HUES48 (cell line): Measurements from ENCODE around the gene RAB6A.
"Not testable (repeated sequence)": the region's sequence is repeated elsewhere in the genome, so short reads cannot be mapped to it uniquely, and the experiment has no call there.

ENCODE experiments used
- H3K27ac ChIP-seq: one replicate; pipeline ENCODE4 v1.7.0; 2013; ENCODE audit warnings: low read depth, low read length, inconsistent platforms
- H3K27me3 ChIP-seq: 2 replicates; pipeline ENCODE4 v1.6.1; 2013; ENCODE audit warnings: mild to moderate bottlenecking, low read length; ENCODE audit not compliant: control insufficient read depth, insufficient read depth
- H3K36me3 ChIP-seq: 2 replicates; pipeline ENCODE4 v1.6.1; 2013; ENCODE audit warnings: low read length; ENCODE audit not compliant: control insufficient read depth, insufficient read depth
- H3K4me1 ChIP-seq: 2 replicates; pipeline ENCODE4 v1.6.1; 2013; ENCODE audit warnings: mild to moderate bottlenecking, low read length; ENCODE audit not compliant: control insufficient read depth, insufficient read depth
- H3K4me3 ChIP-seq: 2 replicates; pipeline ENCODE4 v1.5.1; 2013; ENCODE audit warnings: mild to moderate bottlenecking, low read depth, low read length
- H3K9ac ChIP-seq: 2 replicates; pipeline ENCODE4 v1.6.1; 2013; ENCODE audit warnings: mild to moderate bottlenecking, low read depth, low read length, moderate library complexity
- H3K9me3 ChIP-seq: 2 replicates; pipeline ENCODE4 v1.6.1; 2013; ENCODE audit warnings: low read length; ENCODE audit not compliant: control insufficient read depth, insufficient read depth

The RAB6A gene

DNA sequence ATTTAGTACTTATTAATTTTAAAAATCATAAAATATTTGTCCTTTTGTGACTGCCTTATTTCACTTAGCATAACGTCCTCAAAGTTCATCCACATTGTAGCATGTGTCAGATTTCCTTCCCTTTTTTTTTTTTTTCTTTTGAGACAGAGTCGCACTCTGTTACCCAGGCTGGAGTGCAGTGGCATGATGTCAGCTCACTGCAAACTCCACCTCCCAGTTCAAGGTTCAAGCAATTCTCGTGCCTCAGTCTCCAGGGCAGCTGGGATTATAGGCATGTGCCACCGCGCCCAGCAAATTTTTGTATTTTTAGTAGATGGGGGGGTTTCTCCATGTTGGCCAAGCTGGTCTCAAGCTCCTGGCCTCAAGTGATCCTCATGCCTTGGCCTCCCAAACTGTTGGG lies 10.6 kb downstream of the RAB6A start:
- no peak overlapping the region for H3K27ac ChIP-seq
- H3K9me3 ChIP-seq: no peaks in the 10 kb centered on the region
- H3K4me1 ChIP-seq: no peaks in the 10 kb centered on the region
- H3K36me3 ChIP-seq: no peaks in the 10 kb centered on the region
- H3K27me3 ChIP-seq: no peaks in the 10 kb centered on the region
- no peak overlapping the region for H3K9ac ChIP-seq
- no peak overlapping the region for H3K4me3 ChIP-seq

DNA sequence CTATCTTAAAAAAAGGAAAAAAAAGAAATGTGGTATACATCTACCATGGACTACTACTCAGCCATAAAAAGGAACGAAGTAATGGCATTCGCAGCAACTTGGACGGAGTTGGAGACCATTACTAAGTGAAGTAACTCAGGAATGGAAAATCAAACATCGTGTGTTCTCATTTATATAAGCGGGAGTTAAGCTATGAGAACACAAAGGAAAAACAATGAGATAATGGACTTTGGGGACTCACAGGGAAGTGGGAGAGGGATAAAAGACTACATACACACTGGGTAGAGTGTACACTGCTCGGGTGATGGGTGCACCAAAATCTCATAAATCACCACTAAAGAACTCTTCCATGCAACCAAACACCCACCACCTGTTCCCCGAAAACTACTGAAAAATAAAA lies 11.8 kb downstream of the RAB6A start:
- Histone ChIP-seq H3K9ac (no peak overlapping the region), H3K27me3 (no peaks in the 10 kb centered on the region), H3K36me3 (no peaks in the 10 kb centered on the region), H3K27ac (no peak overlapping the region), H3K4me3 (no peak overlapping the region), H3K9me3 (no peaks in the 10 kb centered on the region), H3K4me1 (no peaks in the 10 kb centered on the region)

DNA sequence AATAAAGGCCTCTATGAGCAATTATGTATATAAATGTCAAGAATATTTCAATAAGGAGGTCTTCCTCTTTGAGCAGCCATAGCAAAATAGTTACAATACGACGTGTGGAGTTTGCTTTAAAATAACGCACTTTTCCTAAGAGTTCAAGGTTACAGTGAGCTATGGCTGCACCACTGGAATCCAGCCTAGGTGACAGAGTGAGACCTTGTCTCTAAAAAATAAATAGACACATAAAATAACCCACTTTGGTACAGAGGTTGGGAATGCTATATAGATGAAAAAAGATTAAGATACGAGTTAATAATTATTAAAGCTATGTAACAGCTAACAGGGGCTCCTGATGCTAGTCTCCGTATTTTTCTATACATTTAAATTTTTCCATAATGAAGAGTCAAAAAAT lies 12.6 kb downstream of the RAB6A start:
- Histone ChIP-seq H3K9ac (no peak overlapping the region), H3K4me3 (no peak overlapping the region), H3K27ac (no peak overlapping the region), H3K27me3 (no peaks in the 10 kb centered on the region), H3K9me3 (no peaks in the 10 kb centered on the region), H3K4me1 (no peaks in the 10 kb centered on the region), H3K36me3 (no peaks in the 10 kb centered on the region)

DNA sequence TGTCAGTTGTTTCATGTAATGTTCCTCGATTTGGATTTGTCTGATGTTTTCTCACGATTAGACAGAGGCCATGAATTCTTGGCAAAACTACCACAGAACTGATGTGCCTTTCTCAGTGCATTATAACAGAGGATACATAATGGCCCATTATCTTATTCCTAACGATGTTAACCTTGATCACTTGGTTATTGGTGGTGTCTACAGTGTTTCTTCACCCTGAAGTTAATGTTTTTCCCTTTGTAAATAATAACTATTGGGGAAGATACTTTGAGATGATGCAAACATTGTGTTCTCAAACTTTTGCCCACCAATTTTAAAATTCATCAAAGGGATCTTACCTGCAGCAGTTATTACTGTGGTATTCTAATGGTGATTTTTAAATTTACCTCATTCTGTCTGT lies 13.1 kb downstream of the RAB6A start:
- no peaks in the 10 kb centered on the region for H3K27me3 ChIP-seq
- no peaks in the 10 kb centered on the region for H3K4me1 ChIP-seq
- H3K4me3 ChIP-seq: no peak overlapping the region
- no peak overlapping the region for H3K27ac ChIP-seq
- no peaks in the 10 kb centered on the region for H3K36me3 ChIP-seq
- H3K9me3 ChIP-seq: no peaks in the 10 kb centered on the region
- no peak overlapping the region for H3K9ac ChIP-seq

DNA sequence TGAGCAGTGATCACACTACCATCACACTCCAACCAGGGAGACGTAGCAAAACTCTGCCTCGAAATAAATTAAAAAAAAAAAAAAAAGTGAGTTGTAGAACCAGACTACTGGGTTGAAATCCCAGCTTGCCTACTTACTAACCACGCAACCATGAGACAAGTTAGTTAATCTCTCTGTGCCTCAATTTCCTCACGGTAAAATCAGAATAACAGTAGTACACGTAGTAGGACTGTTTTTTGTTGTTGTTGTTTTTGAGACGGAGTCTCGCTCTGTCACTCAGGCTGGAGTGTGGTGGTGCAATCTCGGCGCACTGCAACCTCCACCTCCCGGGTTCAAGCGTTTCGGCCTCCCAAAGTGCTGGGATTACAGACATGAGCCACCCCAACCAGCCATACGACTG lies 14.2 kb downstream of the RAB6A start:
- Histone ChIP-seq H3K27me3 (no peaks in the 10 kb centered on the region), H3K4me1 (no peaks in the 10 kb centered on the region), H3K9me3 (no peaks in the 10 kb centered on the region), H3K4me3 (no peak overlapping the region), H3K27ac (no peak overlapping the region), H3K9ac (no peak overlapping the region), H3K36me3 (no peaks in the 10 kb centered on the region)

DNA sequence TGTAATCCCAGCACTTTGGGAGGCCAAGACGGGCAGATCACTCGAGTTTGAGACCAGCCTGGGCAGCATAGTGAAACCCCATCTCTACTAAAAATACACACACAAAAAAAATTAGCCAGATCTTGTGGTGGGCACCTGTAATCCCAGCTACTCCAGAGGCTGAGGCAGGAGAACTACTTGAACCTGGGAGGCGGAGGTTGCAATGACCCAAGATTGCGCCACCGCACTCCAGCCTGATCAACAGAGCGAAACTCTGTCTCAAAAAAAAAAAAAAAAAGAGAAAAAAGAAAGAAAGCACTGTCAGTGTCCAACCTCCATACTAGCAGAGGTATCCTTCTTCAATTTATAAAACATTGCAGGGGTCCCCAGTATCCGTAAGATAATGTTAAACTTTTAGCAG lies 17.8 kb downstream of the RAB6A start:
- Histone ChIP-seq H3K4me3 (no peak overlapping the region), H3K27me3 (no peaks in the 10 kb centered on the region), H3K36me3 (no peaks in the 10 kb centered on the region), H3K4me1 (no peaks in the 10 kb centered on the region; the same call in 1 of the 2 replicates), H3K9ac (no peak overlapping the region), H3K9me3 (no peaks in the 10 kb centered on the region), H3K27ac (no peak overlapping the region)

DNA sequence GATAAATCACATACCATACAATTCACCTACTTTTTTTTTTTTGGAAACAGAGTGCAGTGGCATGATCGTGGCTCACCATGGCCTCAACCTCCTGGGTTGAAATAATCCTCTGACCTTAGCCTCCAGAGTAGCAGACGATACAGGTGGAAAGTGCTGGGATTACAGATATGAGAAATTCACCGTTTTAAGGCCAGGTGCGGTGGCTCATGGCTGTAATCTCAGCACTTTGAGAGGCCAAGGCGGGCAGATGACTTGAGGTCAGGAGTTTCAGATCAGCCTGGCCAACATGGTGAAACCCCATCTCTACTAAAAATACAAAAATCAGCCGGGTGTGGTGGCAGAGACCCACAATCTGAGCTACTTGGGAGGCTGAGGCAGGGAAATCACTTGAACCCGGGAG lies 24.9 kb downstream of the RAB6A start:
- H3K4me3 ChIP-seq, H3K27ac ChIP-seq, H3K9me3 ChIP-seq, H3K4me1 ChIP-seq, H3K27me3 ChIP-seq, H3K36me3 ChIP-seq, H3K9ac ChIP-seq: not testable (repeated sequence)

DNA sequence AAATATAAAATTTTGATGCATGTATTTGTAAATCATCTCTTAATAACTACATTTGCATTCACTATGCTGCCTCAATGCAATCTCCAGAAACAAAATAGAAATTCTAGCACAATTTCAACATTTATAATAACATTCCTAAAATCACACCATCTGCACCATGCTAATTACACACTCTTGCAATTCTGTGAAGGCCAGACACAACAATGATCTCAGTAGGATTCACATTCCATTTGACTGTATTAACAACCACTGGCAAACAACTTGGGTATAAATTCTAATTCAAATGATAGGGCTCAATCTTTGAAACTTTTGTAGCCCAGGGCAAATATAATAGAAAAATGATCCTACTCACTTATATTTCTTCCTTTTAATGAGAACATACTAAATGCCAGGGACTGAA lies 25.9 kb downstream of the RAB6A start:
- Histone ChIP-seq H3K36me3 (no peaks in the 10 kb centered on the region), H3K27ac (no peak overlapping the region), H3K9me3 (peaks cover 7% of the 10 kb centered on the region), H3K4me1 (no peaks in the 10 kb centered on the region; the same call in 1 of the 2 replicates), H3K27me3 (no peaks in the 10 kb centered on the region), H3K9ac (no peak overlapping the region), H3K4me3 (no peak overlapping the region)

DNA sequence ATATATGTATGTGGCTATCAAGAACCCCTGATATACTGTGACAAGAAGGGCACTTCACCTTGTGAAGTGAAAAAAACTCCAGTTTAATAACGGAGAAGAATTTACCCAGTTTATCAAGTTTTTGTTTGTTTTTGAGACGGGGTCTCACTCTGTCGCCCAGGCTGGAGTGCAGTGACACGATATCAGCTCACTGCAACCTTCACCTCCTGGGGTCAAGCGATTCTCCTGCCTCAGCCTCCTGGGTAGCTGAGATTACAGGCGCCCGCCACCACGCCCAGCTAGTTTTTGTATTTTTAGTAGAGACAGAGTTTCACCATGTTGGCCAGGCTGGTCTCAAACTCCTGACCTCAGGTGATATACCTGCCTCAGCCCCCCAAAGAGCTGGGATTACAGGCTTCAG lies 26.9 kb downstream of the RAB6A start:
- H3K4me1 ChIP-seq, H3K27me3 ChIP-seq, H3K27ac ChIP-seq, H3K9me3 ChIP-seq, H3K9ac ChIP-seq, H3K36me3 ChIP-seq, H3K4me3 ChIP-seq: not testable (repeated sequence)

DNA sequence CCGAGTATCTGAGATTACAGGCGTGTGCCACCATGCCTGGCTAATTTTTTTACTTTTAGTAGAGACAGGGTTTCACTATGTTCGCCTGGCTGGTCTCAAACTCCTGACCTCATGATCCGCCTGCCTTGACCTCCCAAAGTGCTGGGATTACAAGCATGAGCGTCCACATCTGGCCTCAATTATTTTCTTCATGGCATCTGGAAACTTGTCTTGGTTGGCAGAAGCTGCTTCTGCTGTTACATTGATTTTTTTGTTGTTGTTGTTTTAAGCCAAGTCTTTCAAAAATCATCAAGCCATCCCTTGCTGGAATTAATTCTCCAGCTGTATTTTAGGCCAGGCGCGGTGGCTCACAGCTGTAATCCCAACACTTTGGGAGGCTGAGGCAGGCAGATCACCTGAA lies 27.9 kb downstream of the RAB6A start:
- not testable (repeated sequence) for H3K9ac ChIP-seq, H3K9me3 ChIP-seq, H3K4me1 ChIP-seq, H3K27ac ChIP-seq, H3K4me3 ChIP-seq, H3K36me3 ChIP-seq, H3K27me3 ChIP-seq

DNA sequence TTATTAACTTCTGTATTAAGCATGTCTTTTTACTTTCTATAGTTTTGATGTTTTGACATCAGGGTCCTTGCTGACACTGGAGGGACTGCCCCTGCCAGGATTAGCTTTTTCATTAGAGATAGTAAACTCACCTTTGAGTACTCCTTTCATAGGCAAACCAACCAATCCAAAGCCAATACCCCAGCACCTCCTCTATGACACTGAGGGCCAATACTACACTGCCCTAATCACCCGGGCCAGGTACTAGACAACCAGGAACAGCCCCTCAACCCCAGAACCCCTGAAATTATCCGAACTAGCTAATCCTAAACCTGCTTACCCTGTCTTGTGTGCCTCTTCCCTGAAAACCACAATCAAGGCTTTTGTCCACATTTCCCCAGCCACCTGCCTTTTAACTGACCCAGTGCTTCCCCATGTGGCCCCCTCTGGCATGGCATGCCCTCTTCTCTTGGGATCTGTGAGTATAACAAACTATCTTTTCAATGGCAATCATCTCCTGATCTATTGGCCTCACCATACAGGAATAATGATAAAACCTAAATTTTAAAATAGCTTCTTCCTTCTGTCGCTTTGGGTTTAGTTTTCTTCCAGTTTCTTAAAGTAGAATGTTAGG lies 31.2 kb downstream of the RAB6A start:
- no peaks in the 10 kb centered on the region for H3K27me3 ChIP-seq
- no peaks in the 10 kb centered on the region for H3K4me1 ChIP-seq
- peaks cover 11% of the 10 kb centered on the region; the same call in 1 of the 2 replicates for H3K36me3 ChIP-seq
- H3K9me3 ChIP-seq: peaks cover 5% of the 10 kb centered on the region
- no peak overlapping the region for H3K9ac ChIP-seq
- H3K27ac ChIP-seq: no peak overlapping the region
- no peak overlapping the region for H3K4me3 ChIP-seq

DNA sequence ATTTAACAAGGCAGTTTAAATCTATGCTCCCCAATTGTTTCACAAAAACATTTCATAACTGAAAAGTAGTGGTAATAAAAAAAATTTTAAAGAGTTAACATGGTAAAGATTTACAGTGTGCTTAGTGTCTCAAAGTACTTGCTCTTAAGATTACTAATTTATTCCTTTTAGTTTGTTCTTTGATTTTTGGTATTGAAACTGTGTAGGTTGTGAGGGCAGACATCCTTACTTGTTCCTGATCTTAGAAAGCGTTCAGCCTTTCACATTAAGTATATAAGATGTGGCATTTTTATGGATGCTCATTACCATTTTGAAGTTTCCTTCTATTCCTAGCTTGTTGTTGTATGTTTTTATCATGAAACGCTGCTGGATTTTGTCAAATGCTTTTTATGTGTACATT lies 32.9 kb downstream of the RAB6A start:
- Histone ChIP-seq H3K4me1 (no peaks in the 10 kb centered on the region), H3K9me3 (no peaks in the 10 kb centered on the region), H3K36me3 (peaks cover 11% of the 10 kb centered on the region; the same call in 1 of the 2 replicates), H3K27me3 (no peaks in the 10 kb centered on the region), H3K4me3 (no peak overlapping the region), H3K27ac (no peak overlapping the region), H3K9ac (no peak overlapping the region)
